Germinal center (tissue), 1 donor: ENCODE measurements around the gene PLCL1.

Experiments used
- DNase-seq: peaks from one replicate; pipeline ENCODE4 v3.0.0; 2012; ENCODE audit warnings: mixed read lengths, low spot score

The PLCL1 gene

GRCh38 chr2:197927994-197928393, 123.6 kb downstream of the PLCL1 start:
- no peak for DNase-seq

GRCh38 chr2:197929008-197929885, 124.9 kb downstream of the PLCL1 start:
- no peak for DNase-seq

GRCh38 chr2:197929886-197930227, 125.5 kb downstream of the PLCL1 start:
- no peak for DNase-seq

- no peak for DNase-seq
Observed at GRCh38 chr2:197930570-197931278, 126.3 kb downstream of the PLCL1 start.

DNA sequence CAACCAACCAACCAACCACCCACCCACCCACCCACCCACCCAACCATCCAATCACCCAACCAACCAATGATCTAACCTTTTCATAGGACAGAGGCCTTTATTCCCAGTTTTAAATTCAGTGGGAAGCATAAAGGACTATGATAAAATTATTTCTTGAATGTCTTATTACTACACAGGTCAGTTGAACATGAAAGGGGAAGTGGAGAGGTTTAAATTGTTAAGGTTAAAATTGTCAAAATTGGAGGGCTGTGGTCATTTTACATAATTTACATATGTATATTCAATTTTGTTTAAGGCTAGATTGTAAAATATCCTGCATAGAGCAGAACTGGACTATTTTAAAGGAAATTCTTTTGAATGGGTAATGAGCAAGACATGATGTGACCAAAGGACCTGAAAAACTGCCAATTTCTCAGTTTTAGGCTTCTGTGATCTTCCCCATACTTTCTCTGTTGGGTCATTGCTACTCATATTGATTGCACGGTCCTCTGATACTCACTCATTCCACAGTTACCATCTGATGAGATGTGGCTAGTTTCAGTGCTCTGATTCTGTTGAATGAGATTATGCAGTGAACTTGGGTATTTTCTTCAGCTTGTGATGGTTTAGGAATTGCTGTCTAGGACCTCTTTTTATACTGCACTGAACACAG, 127.4 kb downstream of the PLCL1 start:
- DNase-seq, result no peak

DNA sequence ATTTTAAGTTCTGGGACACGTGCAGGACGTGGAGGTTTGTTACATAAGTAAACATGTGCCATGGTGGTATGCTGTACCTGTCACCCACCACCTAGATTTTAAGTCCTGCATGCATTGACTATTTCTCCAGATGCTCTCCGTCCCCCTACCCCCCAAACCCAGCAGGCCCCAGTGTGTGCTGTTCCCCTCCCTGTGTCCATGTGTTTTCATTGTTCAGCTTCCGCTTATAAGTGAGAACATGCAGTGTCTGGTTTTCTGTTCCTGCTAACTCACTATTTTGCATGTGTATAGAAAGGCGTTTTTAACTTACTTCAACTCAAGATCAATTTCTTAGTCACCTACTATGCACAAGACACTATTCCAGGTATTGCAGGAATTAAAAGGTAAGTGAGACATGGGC, 128.0 kb downstream of the PLCL1 start:
- no peak for DNase-seq

DNA sequence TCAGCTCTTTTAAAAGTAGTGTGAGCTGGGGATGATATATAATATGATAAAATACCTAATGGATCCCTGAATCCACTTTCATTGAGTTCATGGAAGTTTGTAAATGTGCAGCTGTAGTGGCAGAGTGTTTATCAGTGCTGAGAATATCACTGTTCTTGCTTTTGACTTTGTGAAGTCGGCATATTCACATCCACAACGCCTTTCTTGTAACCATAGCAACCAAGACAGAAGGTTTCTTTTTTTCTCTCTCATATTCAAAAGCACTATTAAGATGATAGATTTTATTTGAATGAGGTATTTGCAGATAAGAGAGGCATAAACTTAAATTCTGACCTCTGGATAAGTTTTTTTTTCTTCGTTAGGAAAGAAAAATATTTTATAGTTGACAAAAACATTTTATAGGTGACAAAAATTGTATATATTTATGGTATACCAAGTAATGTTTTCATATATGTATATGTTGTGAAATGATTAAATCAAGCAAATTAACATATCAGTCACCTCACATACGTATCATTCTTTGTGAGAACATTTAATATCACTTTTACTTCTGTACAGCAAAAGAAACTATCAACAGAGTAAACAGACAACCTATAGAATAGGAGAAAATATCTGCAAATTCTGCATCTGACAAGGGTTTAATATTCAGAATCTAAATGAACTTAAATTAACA, 130.0 kb downstream of the PLCL1 start:
- no peak for DNase-seq

GRCh38 chr2:197934934-197935289, 130.5 kb downstream of the PLCL1 start:
- DNase-seq, result no peak

DNA sequence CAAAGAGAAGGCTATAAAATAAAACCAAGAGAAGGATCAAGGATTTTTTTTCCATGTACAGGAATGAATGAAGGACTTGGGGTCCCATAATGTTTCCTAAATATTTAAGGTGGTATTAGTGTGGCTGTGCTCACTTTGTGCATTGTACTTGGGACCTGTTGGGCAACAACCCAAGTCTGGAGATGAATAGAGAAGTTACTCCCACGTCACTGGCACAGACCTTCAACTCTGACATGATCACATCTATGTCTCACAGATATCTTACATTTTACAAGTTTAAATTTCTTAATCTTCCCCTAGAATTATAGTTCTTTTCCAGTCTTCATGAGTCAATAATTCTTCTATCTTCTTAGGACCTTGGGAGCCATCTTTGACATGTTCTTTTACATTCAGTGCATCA, 133.4 kb downstream of the PLCL1 start:
- no peak for DNase-seq

DNA sequence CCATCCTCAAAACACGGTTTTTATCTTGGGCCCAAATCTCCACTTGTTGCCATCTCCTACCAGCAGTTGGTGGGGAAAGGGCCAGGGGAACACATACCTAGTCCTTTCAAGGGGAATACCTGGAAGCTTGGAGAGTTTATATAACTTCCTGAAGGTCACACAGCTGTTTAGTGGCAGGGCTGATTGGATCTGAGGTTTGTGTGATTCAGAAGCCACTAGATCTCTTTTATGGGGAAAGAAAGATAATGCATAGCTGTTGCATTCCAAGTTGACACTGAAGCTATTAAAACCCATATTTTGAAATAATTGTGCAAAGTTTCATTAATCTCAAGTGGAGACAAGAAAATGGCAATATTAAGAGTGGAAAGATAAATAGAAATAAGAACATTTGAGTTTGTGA, 134.2 kb downstream of the PLCL1 start:
- DNase-seq, result no peak

DNA sequence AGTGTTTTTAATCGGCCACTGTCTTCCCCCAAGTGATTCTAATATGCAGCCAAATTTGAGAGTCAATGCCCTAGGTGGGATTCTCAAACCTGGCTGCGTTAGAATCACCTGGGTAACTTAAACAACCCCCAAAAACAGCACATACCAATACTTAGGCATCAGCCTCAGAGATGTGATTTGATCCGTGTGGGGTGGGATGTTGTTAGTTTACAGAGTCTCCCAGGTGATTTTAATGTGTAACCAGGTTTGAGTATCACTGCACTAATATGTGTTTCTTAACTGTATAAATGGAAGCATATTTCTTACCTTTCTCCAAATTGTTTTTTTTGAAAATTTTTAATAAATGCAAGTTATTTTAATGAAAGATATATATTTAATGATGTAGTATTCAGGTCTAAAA, 135.4 kb downstream of the PLCL1 start:
- no peak for DNase-seq

DNA sequence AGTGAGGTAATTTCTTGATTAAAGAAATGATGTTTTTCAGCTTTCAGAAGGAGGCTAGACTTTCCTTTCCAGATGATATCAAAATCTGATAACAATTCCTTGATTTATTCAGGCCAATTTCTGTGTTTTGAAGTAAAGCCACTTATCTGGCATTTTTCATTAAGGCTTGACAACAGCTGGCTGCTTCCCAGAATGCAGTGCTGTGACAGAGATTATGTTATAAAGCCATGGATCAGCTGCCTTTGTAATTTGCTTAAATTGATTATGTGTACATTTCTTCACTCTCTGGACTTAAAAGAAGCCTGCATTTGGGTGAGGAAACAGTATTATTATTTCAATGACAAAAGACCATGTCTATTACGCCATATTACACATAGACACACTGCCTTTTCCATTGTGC, 136.0 kb downstream of the PLCL1 start:
- DNase-seq, result no peak

GRCh38 chr2:197941715-197942114, 137.3 kb downstream of the PLCL1 start:
- no peak for DNase-seq

DNA sequence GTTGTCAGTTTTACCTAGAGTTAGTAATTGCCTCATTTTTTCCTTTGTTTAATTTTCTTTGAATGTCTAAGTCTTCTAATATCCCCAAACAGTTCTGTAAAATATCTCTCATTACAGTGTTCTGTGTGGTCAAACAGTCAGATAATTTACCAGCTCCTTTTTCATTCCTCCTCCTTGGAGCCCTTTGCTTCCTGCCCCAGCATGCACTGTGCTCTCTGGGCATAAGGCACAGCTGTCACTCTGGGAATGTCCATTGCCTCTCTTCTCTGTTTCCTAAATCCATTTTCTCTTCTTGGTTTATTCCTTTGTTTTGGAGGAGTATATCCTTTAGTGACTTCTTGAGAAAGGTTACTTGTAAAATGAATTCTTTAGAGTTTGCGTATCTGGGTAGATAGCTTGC, 139.3 kb downstream of the PLCL1 start:
- no peak for DNase-seq

GRCh38 chr2:197944416-197945096, 140.2 kb downstream of the PLCL1 start:
- DNase-seq, result no peak

- no peak for DNase-seq
Observed at GRCh38 chr2:197946562-197946961, 142.2 kb downstream of the PLCL1 start.

DNA sequence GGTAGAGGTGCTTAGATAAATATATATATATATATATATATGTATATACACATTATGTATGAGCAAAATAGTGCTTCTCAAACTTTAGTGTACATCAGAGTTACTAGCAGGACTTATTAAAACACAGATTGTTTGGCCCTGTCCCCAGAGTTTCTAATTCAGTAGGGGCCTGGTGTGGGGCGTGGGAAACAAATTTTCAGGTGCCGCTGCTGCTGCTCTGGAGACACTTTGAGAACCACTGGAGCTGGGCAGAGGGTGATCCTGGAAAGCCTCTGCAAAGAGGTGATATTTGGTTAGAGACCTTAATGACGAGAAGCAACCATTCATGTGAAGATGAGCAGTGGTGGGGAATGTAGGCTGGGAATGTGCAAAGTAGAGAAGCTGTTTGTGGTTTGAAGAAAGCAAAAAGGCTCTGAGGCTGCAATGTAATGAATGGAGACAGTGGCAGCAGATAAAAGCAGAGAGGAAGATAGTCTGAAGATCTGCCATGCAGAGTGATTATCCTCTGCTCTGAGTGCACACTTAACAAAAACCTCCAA, 142.9 kb downstream of the PLCL1 start:
- no peak for DNase-seq

- DNase-seq, result no peak
Observed at GRCh38 chr2:197949224-197949623, 144.8 kb downstream of the PLCL1 start.

GRCh38 chr2:197950006-197950405, 145.6 kb downstream of the PLCL1 start:
- DNase-seq, result no peak

- DNase-seq, result no peak
Observed at GRCh38 chr2:197950724-197951123, 146.3 kb downstream of the PLCL1 start.

GRCh38 chr2:197952540-197953202, 148.3 kb downstream of the PLCL1 start:
- no peak for DNase-seq
